Prostate gland (tissue), 2 donors: ENCODE measurements around the gene KIR3DL1. TPM values are rescaled to one million over a fixed set of nuclear protein-coding genes. Genes with fewer than 3 reads are reported as not detected.

Experiments
- DNase-seq: peaks from one replicate; pipeline ENCODE4 v3.0.0-alpha.2; 2019; ENCODE audit warnings: low spot score
- H3K27ac ChIP-seq, 2 donors: fragments of 200-600 bp; sonication (generic); 2 replicates each; pipeline ENCODE4 v1.5.1; 2017 to 2019
- H3K27me3 ChIP-seq: fragments of 200-600 bp; sonication (generic); replicated peaks from 2 replicates; pipeline ENCODE4 v1.5.1; 2019; ENCODE audit not compliant: insufficient read depth
- H3K36me3 ChIP-seq, 2 donors: fragments of 200-600 bp; sonication (generic); 1 replicate in 1 of 2; 2 replicates in 1 of 2; pipeline versions ENCODE4 v1.5.1 to v1.8.1; 2017 to 2019
- H3K4me1 ChIP-seq: fragments of 200-600 bp; sonication (generic); replicated peaks from 2 replicates; pipeline ENCODE4 v1.5.1; 2019
- H3K4me3 ChIP-seq, 2 donors: fragments of 200-600 bp; sonication (generic); 2 replicates each; pipeline ENCODE4 v1.5.1; 2017 to 2019
- H3K9me3 ChIP-seq: fragments of 200-600 bp; sonication (generic); 2 replicates; pipeline ENCODE4 v1.5.1; 2017
- CTCF ChIP-seq, 4 experiments: fragments of 200-600 bp in 2 of 4; fragments of 450-650 bp in 2 of 4; sonication (generic) in 2 of 4; IDR thresholded peaks; 1 replicate in 3 of 4; 2 replicates in 1 of 4; pipeline ENCODE4 v1.5.1; 2016 to 2019; ENCODE audit warnings: antibody characterized with exemption in 4 of 4, mild to moderate bottlenecking in 2 of 4, moderate library complexity in 2 of 4
- POLR2A ChIP-seq: fragments of 450-650 bp; IDR thresholded peaks from one replicate; pipeline ENCODE4 v1.6.1; 2016; ENCODE audit warnings: antibody characterized with exemption, mild to moderate bottlenecking
- POLR2AphosphoS5 ChIP-seq: sonication (generic); formaldehyde crosslinking; IDR thresholded peaks from one replicate; pipeline ENCODE4 v1.6.1; 2017; ENCODE audit warnings: antibody characterized with exemption
- whole genome bisulfite sequencing: methylation state at CpG from one replicate; pipeline ENCODE4 v1.1.5; 2018; 5-methylcytosine and 5-hydroxymethylcytosine counted together
- intact Hi-C: fragments of 100-400 bp; cut with DNase I; formaldehyde crosslinking; loops from one replicate; pipeline ENCODE4 v1.14.2; 2022
- total RNA-seq, 2 donors: library from RNA; depleted of rRNA; stranded (reverse); fragments of >200 nt; gene quantifications; one replicate each; pipeline ENCODE4 v1.1.0, GENCODE V29; 2016

The KIR3DL1 gene
- total RNA-seq, 2 donors from 2014 or later = not detected

- no peaks in the 10 kb centered on the region for H3K27me3 ChIP-seq
- TF ChIP-seq CTCF (IDR thresholded peaks at IDR 0.05) = no peak
- no peak for TF ChIP-seq POLR2AphosphoS5
- TF ChIP-seq POLR2A = no peak
- no peak overlapping the region for H3K27ac ChIP-seq
- DNase-seq = no peak
- intact Hi-C loops = no loop called here
- H3K4me3 ChIP-seq = no peak overlapping the region
- no peaks in the 10 kb centered on the region for H3K36me3 ChIP-seq
- H3K9me3 ChIP-seq = no peaks in the 10 kb centered on the region
- no peaks in the 10 kb centered on the region for H3K4me1 ChIP-seq
- 66% methylated on average over 5 of the region's 5 CpGs for WGBS
Observed at GRCh38 chr19:54790711-54791110, 25.6 kb upstream of the KIR3DL1 start.

GRCh38 chr19:54791476-54791875, 24.8 kb upstream of the KIR3DL1 start:
- Histone ChIP-seq H3K4me3 (no peak overlapping the region), H3K27ac (no peak overlapping the region), H3K36me3 (no peaks in the 10 kb centered on the region), H3K4me1 (no peaks in the 10 kb centered on the region), H3K9me3 (no peaks in the 10 kb centered on the region), H3K27me3 (no peaks in the 10 kb centered on the region)
- TF ChIP-seq POLR2A = no peak
- no peak for DNase-seq
- intact Hi-C loops = no loop called here
- 79% methylated on average over 6 of the region's 6 CpGs for WGBS

DNA sequence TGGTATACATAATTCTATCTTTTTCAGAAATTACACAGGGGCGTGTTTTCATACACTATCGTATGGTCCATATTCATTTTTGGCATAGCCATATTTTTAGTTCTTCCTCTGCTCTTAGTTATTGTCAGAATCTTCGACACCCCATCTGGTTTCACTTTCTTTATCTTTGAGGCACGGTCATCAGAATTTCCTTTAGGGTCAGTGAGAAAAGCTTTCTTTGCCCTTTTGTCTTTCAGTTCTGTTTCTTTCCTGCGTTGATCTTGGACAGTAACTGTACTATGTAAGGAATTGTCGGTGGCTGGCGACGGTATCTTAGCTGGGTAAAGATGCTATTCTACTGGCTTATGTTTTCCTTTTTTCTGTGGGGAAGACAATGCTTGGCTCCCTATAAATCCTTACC, 23.5 kb upstream of the KIR3DL1 start:
- 56% methylated on average over 8 of the region's 8 CpGs for WGBS
- no peaks in the 10 kb centered on the region for H3K27me3 ChIP-seq
- no peaks in the 10 kb centered on the region for H3K9me3 ChIP-seq
- H3K4me1 ChIP-seq = no peaks in the 10 kb centered on the region
- intact Hi-C loops = no loop called here
- TF ChIP-seq POLR2AphosphoS5 (no peak), POLR2A (no peak), CTCF (IDR thresholded peaks at IDR 0.05) (no peak)
- H3K36me3 ChIP-seq = no peaks in the 10 kb centered on the region
- H3K4me3 ChIP-seq = no peak overlapping the region
- DNase-seq = no peak
- no peak overlapping the region for H3K27ac ChIP-seq

GRCh38 chr19:54795758-54796157, 20.5 kb upstream of the KIR3DL1 start:
- TF ChIP-seq POLR2AphosphoS5 = no peak
- no peak for TF ChIP-seq CTCF (IDR thresholded peaks at IDR 0.05)
- TF ChIP-seq POLR2A = no peak
- Histone ChIP-seq H3K36me3 (no peaks in the 10 kb centered on the region), H3K27me3 (no peaks in the 10 kb centered on the region), H3K4me3 (no peak overlapping the region), H3K27ac (no peak overlapping the region), H3K4me1 (no peaks in the 10 kb centered on the region), H3K9me3 (no peaks in the 10 kb centered on the region)
- WGBS = 65% methylated on average over 1 of the region's 1 CpG
- DNase-seq = no peak
- intact Hi-C loops = no loop called here

- DNase-seq = no peak
- no peak within 1 kb of the TSS for H3K27ac ChIP-seq
- H3K4me1 ChIP-seq = no peaks in the 10 kb centered on the region
- TF ChIP-seq POLR2A (no peak), POLR2AphosphoS5 (no peak)
- no peaks in the 10 kb centered on the region for H3K36me3 ChIP-seq
- WGBS = 83% methylated on average over 10 of the region's 10 CpGs
- H3K9me3 ChIP-seq = no peaks in the 10 kb centered on the region
- intact Hi-C loops = no loop called here
- no peaks in the 10 kb centered on the region for H3K27me3 ChIP-seq
- no peak within 1 kb of the TSS for H3K4me3 ChIP-seq
Observed at GRCh38 chr19:54803410-54803809, 12.9 kb upstream of the KIR3DL1 start, which contains the start of gene KIR2DL4. KIR2DL4 (plus strand) TSS chr19:54803610; CDS start chr19:54803652, 42 bp downstream.

DNA sequence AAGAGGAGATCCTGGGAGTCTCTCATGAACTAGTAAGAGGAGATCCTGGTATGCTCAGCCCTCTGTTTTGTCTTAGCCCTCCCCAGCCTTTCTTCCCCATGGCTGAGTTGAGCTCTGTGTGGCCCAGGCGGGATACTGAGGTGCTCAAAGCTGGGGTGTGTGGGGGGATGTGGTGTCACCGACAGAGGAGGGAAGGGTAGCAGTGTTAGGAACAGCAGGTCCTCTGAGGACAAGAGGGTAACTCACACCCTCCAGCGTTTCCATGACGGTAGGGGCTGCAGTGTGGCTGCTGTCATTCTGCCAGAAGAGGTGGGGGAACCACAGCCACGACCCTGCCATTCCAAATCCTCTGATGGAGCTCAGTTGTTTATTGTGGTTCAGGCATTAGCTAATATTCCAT, 12.2 kb upstream of the KIR3DL1 start:
- Histone ChIP-seq H3K4me1 (no peaks in the 10 kb centered on the region), H3K27me3 (no peaks in the 10 kb centered on the region), H3K9me3 (no peaks in the 10 kb centered on the region), H3K36me3 (no peaks in the 10 kb centered on the region), H3K27ac (no peak overlapping the region), H3K4me3 (no peak overlapping the region)
- no peak for DNase-seq
- intact Hi-C loops = no loop called here
- 60% methylated on average over 5 of the region's 5 CpGs for whole genome bisulfite sequencing
- no peak for TF ChIP-seq POLR2A
